Ovary (tissue), 3 donors: ENCODE measurements around the gene ARHGAP33.

ENCODE experiments used
- CTCF ChIP-seq, 3 donors: fragments of 450-650 bp in 2 of 3; fragments of 200-600 bp in 1 of 3; IDR thresholded peaks; one replicate each; pipeline versions ENCODE4 v1.5.1 to v1.8.0; 2016 to 2022; ENCODE audit warnings: antibody characterized with exemption in 3 of 3, mild to moderate bottlenecking in 1 of 3
- POLR2A ChIP-seq: fragments of 450-650 bp; IDR thresholded peaks from one replicate; pipeline ENCODE4 v1.6.1; 2017; ENCODE audit warnings: antibody characterized with exemption, mild to moderate bottlenecking, moderate library complexity
- donor health status: DM: no; HTN: no; CAD: no.

GRCh38 chr19:35759697-35760096 lies 15.7 kb upstream of the ARHGAP33 start:
- no peak for TF ChIP-seq CTCF (IDR thresholded peaks at IDR 0.05)
- TF ChIP-seq POLR2A, result no peak
